Upper lobe of right lung (tissue), 1 donor: ENCODE measurements around the gene MAP6. TPM values are rescaled to one million over a fixed set of nuclear protein-coding genes. Genes with fewer than 3 reads are reported as not detected.

Experiments used
- ATAC-seq: fragments of 200-7000 bp; cut with Tn5 transposase; one replicate; pipeline ENCODE4 v1.9.1; 2020; ENCODE audit warnings: mild to moderate bottlenecking, moderate library complexity
- DNase-seq: peaks from one replicate; pipeline ENCODE4 v3.0.0-alpha.2; 2020
- H3K27ac ChIP-seq: fragments of 200-600 bp; one replicate; pipeline ENCODE4 v1.8.0; 2022
- H3K27me3 ChIP-seq: fragments of 200-600 bp; one replicate; pipeline ENCODE4 v1.8.0; 2022; ENCODE audit warnings: mild to moderate bottlenecking
- H3K36me3 ChIP-seq: fragments of 200-600 bp; one replicate; pipeline ENCODE4 v1.8.0; 2022
- H3K4me1 ChIP-seq: fragments of 200-600 bp; one replicate; pipeline ENCODE4 v1.8.0; 2022
- H3K4me3 ChIP-seq: fragments of 200-600 bp; one replicate; pipeline ENCODE4 v1.8.0; 2022; ENCODE audit warnings: mild to moderate bottlenecking
- H3K9me3 ChIP-seq: fragments of 200-600 bp; one replicate; pipeline ENCODE4 v1.8.0; 2022
- CTCF ChIP-seq: fragments of 200-600 bp; IDR thresholded peaks from one replicate; pipeline ENCODE4 v1.8.0; 2022; ENCODE audit warnings: antibody characterized with exemption
- intact Hi-C: fragments of 100-400 bp; cut with DNase I; formaldehyde crosslinking; loops from one replicate; pipeline ENCODE4 v1.11.0; 2022
- total RNA-seq: library from RNA; stranded (reverse); fragmentation: NEBNext Ultra II Directional; extraction: Animal tissue kit (Norgen Biotek cat#: 25700); gene quantifications from one replicate; pipeline ENCODE4 v1.2.1, GENCODE V29; 2021
- donor health status: DM: no; HTN: yes; CAD: no; lungs with severe emphysema.

Gene MAP6
- total RNA-seq, 1 donor from 2014 or later, result 5.8 TPM

- H3K4me3 ChIP-seq, result no peak overlapping the region
- H3K27ac ChIP-seq, result no peak overlapping the region
- peak; percentile 99 for TF ChIP-seq CTCF
- no peaks in the 10 kb centered on the region for H3K9me3 ChIP-seq
- DNase-seq (peak; percentile 83), ATAC-seq (peak; percentile 99)
- no peaks in the 10 kb centered on the region for H3K36me3 ChIP-seq
- H3K27me3 ChIP-seq, result no peaks in the 10 kb centered on the region
- intact Hi-C loops, result no loop called here
- peaks cover 4% of the 10 kb centered on the region for H3K4me1 ChIP-seq
Observed at GRCh38 chr11:75706260-75706729, 37.5 kb upstream of the MAP6 start.

DNA sequence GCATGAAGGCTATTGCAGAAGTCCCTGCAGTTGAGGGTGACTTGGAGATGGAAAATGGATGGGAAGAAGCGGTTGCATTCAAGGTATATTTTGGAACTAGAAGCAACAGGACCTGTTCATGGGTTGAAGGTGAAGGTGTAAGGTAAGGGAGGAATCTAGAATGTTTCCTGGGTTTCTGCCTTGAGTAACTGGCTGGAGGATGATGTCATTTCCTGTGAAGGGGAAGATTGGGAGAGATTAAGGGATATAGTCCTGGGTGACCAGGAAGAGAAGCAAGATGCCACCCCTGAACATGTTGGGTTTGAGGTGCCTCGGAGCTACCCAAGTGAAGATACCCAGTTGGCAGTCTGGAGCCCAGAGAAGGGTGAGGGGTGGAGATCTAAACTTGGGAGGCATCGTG is 36.7 kb upstream of the MAP6 start:
- DNase-seq (no peak), ATAC-seq (no peak)
- Histone ChIP-seq H3K4me3 (no peak overlapping the region), H3K4me1 (peaks cover 4% of the 10 kb centered on the region), H3K36me3 (no peaks in the 10 kb centered on the region), H3K27me3 (no peaks in the 10 kb centered on the region), H3K9me3 (no peaks in the 10 kb centered on the region), H3K27ac (no peak overlapping the region)
- intact Hi-C loops, result no loop called here
- no peak for TF ChIP-seq CTCF

- Histone ChIP-seq H3K36me3 (no peaks in the 10 kb centered on the region), H3K9me3 (no peaks in the 10 kb centered on the region), H3K27me3 (no peaks in the 10 kb centered on the region), H3K4me1 (peaks cover 4% of the 10 kb centered on the region), H3K4me3 (no peak overlapping the region), H3K27ac (no peak overlapping the region)
- no peak for DNase-seq
- no peak for TF ChIP-seq CTCF
- no peak for ATAC-seq
- intact Hi-C loops, result no loop called here
Observed at GRCh38 chr11:75703695-75704237, 34.9 kb upstream of the MAP6 start.

GRCh38 chr11:75700940-75701339 is 32.1 kb upstream of the MAP6 start:
- no peaks in the 10 kb centered on the region for H3K36me3 ChIP-seq
- H3K4me3 ChIP-seq, result no peak overlapping the region
- H3K27me3 ChIP-seq, result no peaks in the 10 kb centered on the region
- DNase-seq (no peak), ATAC-seq (no peak)
- H3K9me3 ChIP-seq, result no peaks in the 10 kb centered on the region
- TF ChIP-seq CTCF, result no peak
- no peak overlapping the region for H3K27ac ChIP-seq
- intact Hi-C loops, result no loop called here
- peaks cover 1% of the 10 kb centered on the region for H3K4me1 ChIP-seq

DNA sequence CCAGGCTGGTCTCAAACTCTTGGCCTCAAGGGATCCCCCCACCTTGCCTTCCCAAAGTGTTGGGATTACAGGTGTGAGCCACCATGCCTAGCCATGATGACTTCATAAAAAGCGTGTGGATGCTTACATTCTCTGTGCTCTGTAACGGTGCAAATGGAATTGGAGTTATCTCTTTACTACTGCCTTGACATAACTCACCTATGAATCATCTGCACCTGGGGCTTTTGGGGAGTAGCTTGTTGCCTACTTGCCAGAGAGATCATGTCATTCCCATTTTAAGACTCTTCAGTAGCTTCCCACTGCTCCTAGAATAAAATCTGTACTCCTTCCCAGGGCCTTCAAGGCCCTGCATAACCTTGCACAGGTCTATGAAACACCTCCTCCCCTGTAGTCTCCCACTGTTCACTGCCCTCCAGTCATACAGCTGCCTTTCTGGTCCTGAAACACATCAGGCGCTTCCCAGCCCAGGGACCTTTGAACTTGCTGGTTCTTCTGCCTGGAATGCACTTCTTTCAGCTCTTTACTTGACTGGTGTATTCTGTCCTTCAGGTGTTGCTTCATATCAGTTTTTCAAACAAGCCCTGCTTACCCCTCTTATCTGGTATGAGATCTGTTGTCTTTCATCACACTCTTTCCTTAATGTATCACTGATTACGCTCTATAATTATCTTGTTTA is 29.2 kb upstream of the MAP6 start:
- intact Hi-C loops, result no loop called here
- no peak for TF ChIP-seq CTCF
- no peaks in the 10 kb centered on the region for H3K9me3 ChIP-seq
- no peak overlapping the region for H3K27ac ChIP-seq
- ATAC-seq (no peak), DNase-seq (no peak)
- H3K4me3 ChIP-seq, result no peak overlapping the region
- H3K36me3 ChIP-seq, result no peaks in the 10 kb centered on the region
- H3K27me3 ChIP-seq, result no peaks in the 10 kb centered on the region
- no peaks in the 10 kb centered on the region for H3K4me1 ChIP-seq
